Fibroblast of lung (primary cell): Measurements from ENCODE around the gene WASHC4. TPM values are rescaled to one million over a fixed set of nuclear protein-coding genes. Genes with fewer than 3 reads are reported as not detected.

Experiments used
- DNase-seq, 2 donors: peaks; one replicate each; pipeline versions ENCODE4 v3.0.0 to v3.0.0-alpha.2; 2010; ENCODE audit warnings: low read depth in 2 of 2
- H2AFZ ChIP-seq: 2 replicates; pipeline ENCODE4 v1.5.1; 2012; ENCODE audit warnings: low read length, control low read depth, inconsistent platforms
- H3K27ac ChIP-seq: 2 replicates; pipeline ENCODE4 v1.5.1; 2011; ENCODE audit warnings: low read length, control low read depth; ENCODE audit not compliant: insufficient read depth
- H3K27me3 ChIP-seq: 2 replicates; pipeline ENCODE4 v1.5.1; 2011; ENCODE audit warnings: mild to moderate bottlenecking, low read length; ENCODE audit not compliant: control insufficient read depth, insufficient read depth
- H3K36me3 ChIP-seq: 2 replicates; pipeline ENCODE4 v1.5.1; 2011; ENCODE audit warnings: low read length; ENCODE audit not compliant: control insufficient read depth, insufficient read depth
- H3K4me1 ChIP-seq: 2 replicates; pipeline ENCODE4 v1.5.1; 2011; ENCODE audit warnings: low read length; ENCODE audit not compliant: control insufficient read depth, insufficient read depth; ENCODE audit errors: extremely low read depth
- H3K4me2 ChIP-seq: 2 replicates; pipeline ENCODE4 v1.5.1; 2011; ENCODE audit warnings: low read length, control low read depth; ENCODE audit not compliant: insufficient read depth; ENCODE audit errors: extremely low read depth
- H3K4me3 ChIP-seq, 4 experiments: fragments of 200-600 bp in 1 of 4; sonication (generic) in 1 of 4; replicated peaks in 1 of 4; 2 replicates each; pipeline ENCODE4 v1.5.1; 2011 to 2016; ENCODE audit warnings: low read length in 4 of 4, low read depth in 3 of 4, mild to moderate bottlenecking in 3 of 4, control low read depth in 2 of 4, inconsistent platforms in 1 of 4, mixed read lengths in 1 of 4; ENCODE audit not compliant: insufficient read depth in 1 of 4; ENCODE audit errors: control extremely low read depth in 1 of 4
- H3K79me2 ChIP-seq: 2 replicates; pipeline ENCODE4 v1.5.1; 2012; ENCODE audit warnings: mild to moderate bottlenecking, low read length, inconsistent platforms; ENCODE audit not compliant: control insufficient read depth, insufficient read depth
- H3K9ac ChIP-seq: 2 replicates; pipeline ENCODE4 v1.5.1; 2011; ENCODE audit warnings: mild to moderate bottlenecking, low read length, control low read depth; ENCODE audit not compliant: insufficient read depth
- H3K9me3 ChIP-seq: 2 replicates; pipeline ENCODE4 v1.5.1; 2012; ENCODE audit warnings: low read depth, low read length; ENCODE audit not compliant: control insufficient read depth, insufficient read depth
- H4K20me1 ChIP-seq: 2 replicates; pipeline ENCODE4 v1.5.1; 2011; ENCODE audit warnings: low read length; ENCODE audit not compliant: control insufficient read depth, insufficient read depth; ENCODE audit errors: extremely low read depth
- EZH2 ChIP-seq: IDR thresholded peaks from 2 replicates; pipeline ENCODE4 v1.5.1; 2012; ENCODE audit warnings: low read length, control low read depth, mild to moderate bottlenecking; ENCODE audit errors: missing control alignments
- polyA plus RNA-seq, 2 donors: library from polyadenylated mRNA; depleted of rRNA in 1 of 2; stranded (reverse) in 1 of 2; unstranded in 1 of 2; fragments of >200 nt; gene quantifications; 2 replicates each; pipeline ENCODE4 v1.2.1, GENCODE V29; 2011 to 2012; ENCODE audit warnings: missing spikeins in 1 of 2
- total RNA-seq: library from RNA; depleted of rRNA; stranded (reverse); fragments of >200 nt; gene quantifications from 2 replicates; pipeline ENCODE4 v1.2.1, GENCODE V29; 2014
- TF ChIP-seq, protein P1 (sequence below), 2 donors: IDR thresholded peaks in 1 of 2; conservative IDR thresholded peaks in 1 of 2; 1 replicate in 1 of 2; 2 replicates in 1 of 2; pipeline ENCODE4 v1.5.1; 2011 to 2012; ENCODE audit warnings: low read length in 2 of 2, control low read depth in 1 of 2, inconsistent platforms in 1 of 2, low read depth in 1 of 2, mild to moderate bottlenecking in 1 of 2

Gene WASHC4
- total and polyA plus RNA-seq, 2 donors (not counting 1 experiment from before 2014, with no cell fraction given), result 56.5 to 98.3 TPM

DNA sequence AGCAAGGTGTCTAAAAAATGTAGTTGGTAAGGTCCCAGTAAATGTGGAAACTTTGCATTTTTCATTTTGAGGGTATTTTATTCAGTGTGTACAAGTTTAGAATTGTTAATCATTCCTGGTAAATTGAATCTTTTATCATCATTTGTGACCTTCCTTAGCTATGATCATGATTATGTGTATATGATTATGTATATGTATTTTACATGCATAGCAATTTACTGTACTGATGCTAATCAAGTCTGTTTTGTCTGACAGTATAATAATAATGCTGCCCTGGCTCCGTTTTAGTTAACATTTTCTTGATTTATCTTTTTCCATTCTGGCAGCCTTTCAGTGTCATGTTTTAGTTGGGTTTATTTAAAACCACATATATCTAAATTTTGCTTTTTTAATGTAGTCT lies 9.4 kb downstream of the WASHC4 start:
- no peaks in the 10 kb centered on the region for H3K27me3 ChIP-seq
- no peaks in the 10 kb centered on the region for H3K9me3 ChIP-seq
- peaks cover 6% of the 10 kb centered on the region for H3K36me3 ChIP-seq
- no peak for DNase-seq
- H4K20me1 ChIP-seq, result no peaks in the 10 kb centered on the region
- peaks cover 22% of the 10 kb centered on the region for H3K79me2 ChIP-seq
- no peak overlapping the region for H3K4me3 ChIP-seq
- no peak overlapping the region for H3K27ac ChIP-seq
- H2AFZ ChIP-seq, result no peak overlapping the region
- no peak overlapping the region for H3K4me2 ChIP-seq
- no peak overlapping the region for H3K9ac ChIP-seq
- TF ChIP-seq, protein P1, sequence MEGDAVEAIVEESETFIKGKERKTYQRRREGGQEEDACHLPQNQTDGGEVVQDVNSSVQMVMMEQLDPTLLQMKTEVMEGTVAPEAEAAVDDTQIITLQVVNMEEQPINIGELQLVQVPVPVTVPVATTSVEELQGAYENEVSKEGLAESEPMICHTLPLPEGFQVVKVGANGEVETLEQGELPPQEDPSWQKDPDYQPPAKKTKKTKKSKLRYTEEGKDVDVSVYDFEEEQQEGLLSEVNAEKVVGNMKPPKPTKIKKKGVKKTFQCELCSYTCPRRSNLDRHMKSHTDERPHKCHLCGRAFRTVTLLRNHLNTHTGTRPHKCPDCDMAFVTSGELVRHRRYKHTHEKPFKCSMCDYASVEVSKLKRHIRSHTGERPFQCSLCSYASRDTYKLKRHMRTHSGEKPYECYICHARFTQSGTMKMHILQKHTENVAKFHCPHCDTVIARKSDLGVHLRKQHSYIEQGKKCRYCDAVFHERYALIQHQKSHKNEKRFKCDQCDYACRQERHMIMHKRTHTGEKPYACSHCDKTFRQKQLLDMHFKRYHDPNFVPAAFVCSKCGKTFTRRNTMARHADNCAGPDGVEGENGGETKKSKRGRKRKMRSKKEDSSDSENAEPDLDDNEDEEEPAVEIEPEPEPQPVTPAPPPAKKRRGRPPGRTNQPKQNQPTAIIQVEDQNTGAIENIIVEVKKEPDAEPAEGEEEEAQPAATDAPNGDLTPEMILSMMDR (conservative IDR thresholded peaks at IDR 0.05 in 1 of 2, IDR thresholded peaks at IDR 0.05 in 1 of 2; ENCODE audit: low read depth in 1 of 2, low read length in 2 of 2), result no peak
- TF ChIP-seq EZH2, result no peak
- no peaks in the 10 kb centered on the region for H3K4me1 ChIP-seq

DNA sequence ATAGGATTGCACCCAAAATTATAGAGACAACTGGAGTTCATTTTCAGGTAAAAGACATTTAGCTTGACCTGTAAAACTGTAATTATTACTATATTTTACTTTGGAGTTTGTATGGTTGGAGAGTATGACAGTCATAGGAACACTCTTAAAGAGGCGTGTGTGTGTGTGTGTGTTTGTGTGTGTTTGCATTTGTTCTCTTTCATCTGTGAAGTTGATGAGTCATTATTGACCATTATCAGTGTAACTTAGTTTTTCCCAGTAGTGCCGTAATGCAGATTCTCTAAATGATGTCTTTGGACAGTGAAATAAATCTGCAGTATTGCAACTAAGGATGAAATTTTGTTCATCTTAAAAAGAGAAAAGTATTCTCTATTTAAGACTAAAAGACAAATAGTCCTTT lies 13.0 kb downstream of the WASHC4 start:
- TF ChIP-seq EZH2, result no peak
- TF ChIP-seq, protein P1 (conservative IDR thresholded peaks at IDR 0.05 in 1 of 2, IDR thresholded peaks at IDR 0.05 in 1 of 2; ENCODE audit: low read depth in 1 of 2, low read length in 2 of 2), result no peak

DNA sequence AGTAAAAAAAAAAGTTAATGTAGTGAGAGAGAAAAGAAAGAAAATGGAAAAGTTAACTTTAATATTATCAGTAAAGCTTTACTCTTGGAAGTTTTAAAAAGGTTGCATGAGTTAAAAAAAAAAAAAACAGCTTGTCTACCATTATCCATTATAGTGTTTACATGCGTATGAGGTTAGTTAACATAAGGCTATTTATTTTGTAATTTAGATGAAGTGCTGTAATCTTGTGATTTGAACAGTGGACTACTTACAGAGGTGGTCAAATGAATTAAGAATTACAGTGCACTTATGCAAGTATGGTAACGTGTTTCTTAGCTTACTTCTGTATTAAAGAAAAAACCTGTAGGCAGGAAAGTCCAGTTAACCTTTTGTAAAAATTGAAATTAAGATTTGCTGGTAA lies 30.7 kb downstream of the WASHC4 start:
- peaks cover 2% of the 10 kb centered on the region for H3K36me3 ChIP-seq
- DNase-seq, result no peak
- H3K4me1 ChIP-seq, result no peaks in the 10 kb centered on the region
- H3K27me3 ChIP-seq, result no peaks in the 10 kb centered on the region
- no peak overlapping the region for H2AFZ ChIP-seq
- TF ChIP-seq EZH2, result no peak
- TF ChIP-seq, protein P1 (conservative IDR thresholded peaks at IDR 0.05 in 1 of 2, IDR thresholded peaks at IDR 0.05 in 1 of 2; ENCODE audit: low read depth in 1 of 2, low read length in 2 of 2), result no peak
- no peaks in the 10 kb centered on the region for H4K20me1 ChIP-seq
- no peak overlapping the region for H3K4me3 ChIP-seq
- no peak overlapping the region for H3K27ac ChIP-seq
- no peak overlapping the region for H3K4me2 ChIP-seq
- no peaks in the 10 kb centered on the region for H3K9me3 ChIP-seq
- no peak overlapping the region for H3K9ac ChIP-seq
- no peaks in the 10 kb centered on the region for H3K79me2 ChIP-seq

More for the DNA sequence above, 13.0 kb downstream of the WASHC4 start:
- H3K27ac ChIP-seq, result no peak overlapping the region
- no peak overlapping the region for H3K4me2 ChIP-seq
- H3K9me3 ChIP-seq, result no peaks in the 10 kb centered on the region
- DNase-seq, result peak in 1 of 2 donors; percentile 26
- H2AFZ ChIP-seq, result no peak overlapping the region
- H3K9ac ChIP-seq, result no peak overlapping the region
- no peaks in the 10 kb centered on the region for H3K4me1 ChIP-seq
- no peaks in the 10 kb centered on the region for H3K27me3 ChIP-seq
- H3K36me3 ChIP-seq, result peaks cover 8% of the 10 kb centered on the region
- no peaks in the 10 kb centered on the region for H3K79me2 ChIP-seq
- no peak overlapping the region for H3K4me3 ChIP-seq
- H4K20me1 ChIP-seq, result no peaks in the 10 kb centered on the region
